Muscle layer of colon (tissue), 2 donors: ENCODE data around the gene MEAK7.
A peak's percentile ranks its signal among the peaks of the same experiment; 100 is the strongest.

Experiments used
- H3K27ac ChIP-seq: one replicate; pipeline ENCODE4 v1.7.0; 2013; ENCODE audit warnings: low read depth, mild to moderate bottlenecking, low read length, moderate library complexity
- H3K27me3 ChIP-seq, 2 donors: one replicate each; pipeline ENCODE4 v1.7.0; 2013; ENCODE audit warnings: low read length in 2 of 2, mild to moderate bottlenecking in 2 of 2; ENCODE audit not compliant: insufficient read depth in 2 of 2, control insufficient read depth in 1 of 2
- H3K36me3 ChIP-seq: one replicate; pipeline ENCODE4 v1.7.0; 2013; ENCODE audit warnings: mild to moderate bottlenecking, low read length; ENCODE audit not compliant: insufficient read depth
- H3K4me1 ChIP-seq: one replicate; pipeline ENCODE4 v1.7.0; 2013; ENCODE audit warnings: mild to moderate bottlenecking, low read length; ENCODE audit not compliant: insufficient read depth
- H3K4me3 ChIP-seq, 2 donors: one replicate each; pipeline ENCODE4 v1.7.0; 2013; ENCODE audit warnings: low read length in 2 of 2, low read depth in 1 of 2, mild to moderate bottlenecking in 1 of 2, moderate library complexity in 1 of 2
- H3K9ac ChIP-seq: one replicate; pipeline ENCODE4 v1.7.0; 2013; ENCODE audit warnings: low read length
- H3K9me3 ChIP-seq: one replicate; pipeline ENCODE4 v1.7.0; 2013; ENCODE audit warnings: mild to moderate bottlenecking, low read length
- donor health status: abdominal sarcoma.
- donor health status: Adenocarcinoma of cecum.

The MEAK7 gene

DNA sequence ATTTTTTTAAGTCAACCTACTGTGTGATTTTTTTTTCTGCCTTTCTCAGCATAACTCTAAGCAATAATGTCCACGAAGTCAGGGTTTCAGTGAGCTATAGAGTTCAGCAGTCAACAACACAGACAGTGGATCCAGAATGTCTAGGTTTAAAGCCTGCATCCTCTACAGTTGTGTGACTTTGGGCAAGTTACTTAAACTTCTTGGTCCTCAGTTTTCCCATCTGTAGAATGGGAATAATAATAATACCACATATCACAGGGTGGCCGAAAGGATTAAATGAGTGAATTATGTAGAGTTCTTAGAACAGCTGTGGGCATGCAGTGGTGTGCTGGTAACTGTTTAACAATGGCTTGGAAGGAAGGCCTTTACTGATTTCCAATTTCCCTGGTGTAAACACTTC is 38.8 kb upstream of the MEAK7 start:
- H3K9me3 ChIP-seq = no peaks in the 10 kb centered on the region
- H3K4me3 ChIP-seq = no peak overlapping the region
- H3K36me3 ChIP-seq = no peaks in the 10 kb centered on the region
- no peaks in the 10 kb centered on the region for H3K4me1 ChIP-seq
- H3K27ac ChIP-seq = no peak overlapping the region
- no peaks in the 10 kb centered on the region for H3K27me3 ChIP-seq
- no peak overlapping the region for H3K9ac ChIP-seq

DNA sequence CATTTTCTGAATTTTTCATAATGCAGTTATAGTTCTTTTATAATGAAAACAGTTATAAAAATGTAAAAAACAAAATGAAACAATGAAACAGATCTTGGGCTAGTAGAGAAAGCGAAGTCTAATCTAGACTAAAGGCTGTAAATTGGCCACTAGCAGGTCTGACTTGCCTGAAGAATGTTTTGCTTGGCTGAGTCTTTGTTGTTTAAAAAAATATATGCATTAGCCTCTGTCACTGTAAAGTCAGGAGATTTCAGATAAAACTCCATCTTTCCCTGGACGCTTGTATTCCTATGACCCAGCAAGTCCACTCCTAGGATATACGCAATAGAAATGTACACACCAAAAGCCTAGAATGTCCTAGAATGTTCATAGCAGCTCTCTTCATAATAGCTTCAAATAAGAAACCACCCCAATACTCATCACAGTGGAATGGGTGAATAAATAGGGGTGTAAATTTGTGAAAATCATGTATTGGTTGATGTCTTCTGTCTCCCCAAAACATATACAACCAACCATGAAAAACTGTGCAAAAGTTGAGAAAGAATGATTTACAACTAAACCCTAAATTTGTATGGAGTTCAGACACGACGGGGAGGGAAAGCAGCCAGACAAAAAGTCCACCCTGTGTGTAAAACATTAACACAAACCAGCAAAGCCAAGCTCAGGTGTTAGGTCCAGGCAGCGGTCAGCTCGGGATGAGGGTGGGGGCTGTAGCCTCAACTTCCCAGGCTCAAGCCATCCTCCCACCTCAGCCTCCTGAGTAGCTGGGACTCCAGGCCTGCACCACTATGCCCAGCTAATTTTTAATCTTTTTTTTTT is 37.7 kb upstream of the MEAK7 start:
- Histone ChIP-seq H3K4me3 (no peak overlapping the region), H3K9ac (no peak overlapping the region), H3K36me3 (no peaks in the 10 kb centered on the region), H3K27me3 (no peaks in the 10 kb centered on the region), H3K27ac (no peak overlapping the region), H3K9me3 (no peaks in the 10 kb centered on the region), H3K4me1 (no peaks in the 10 kb centered on the region)

DNA sequence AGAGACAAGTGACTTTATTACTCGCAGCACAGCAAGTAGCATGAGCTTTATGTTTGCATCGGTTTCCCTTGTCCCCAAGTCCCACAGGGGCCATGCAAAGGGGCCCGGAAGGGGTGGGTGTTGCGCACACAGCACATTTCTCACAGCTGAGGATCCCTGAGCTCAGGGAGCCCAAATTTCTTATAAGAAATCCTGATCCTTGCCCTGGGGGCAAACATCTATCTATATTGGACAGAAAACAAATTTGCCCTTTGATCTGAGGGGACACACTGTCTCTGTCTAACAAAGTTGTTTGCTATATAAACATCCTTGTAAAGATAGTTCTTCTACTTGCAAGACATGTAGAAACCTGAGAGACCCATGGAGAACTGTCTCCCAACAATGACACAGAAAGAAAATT is 35.7 kb upstream of the MEAK7 start:
- Histone ChIP-seq H3K4me1 (no peaks in the 10 kb centered on the region), H3K9ac (no peak overlapping the region), H3K27me3 (no peaks in the 10 kb centered on the region), H3K36me3 (no peaks in the 10 kb centered on the region), H3K27ac (no peak overlapping the region), H3K9me3 (no peaks in the 10 kb centered on the region), H3K4me3 (no peak overlapping the region)

DNA sequence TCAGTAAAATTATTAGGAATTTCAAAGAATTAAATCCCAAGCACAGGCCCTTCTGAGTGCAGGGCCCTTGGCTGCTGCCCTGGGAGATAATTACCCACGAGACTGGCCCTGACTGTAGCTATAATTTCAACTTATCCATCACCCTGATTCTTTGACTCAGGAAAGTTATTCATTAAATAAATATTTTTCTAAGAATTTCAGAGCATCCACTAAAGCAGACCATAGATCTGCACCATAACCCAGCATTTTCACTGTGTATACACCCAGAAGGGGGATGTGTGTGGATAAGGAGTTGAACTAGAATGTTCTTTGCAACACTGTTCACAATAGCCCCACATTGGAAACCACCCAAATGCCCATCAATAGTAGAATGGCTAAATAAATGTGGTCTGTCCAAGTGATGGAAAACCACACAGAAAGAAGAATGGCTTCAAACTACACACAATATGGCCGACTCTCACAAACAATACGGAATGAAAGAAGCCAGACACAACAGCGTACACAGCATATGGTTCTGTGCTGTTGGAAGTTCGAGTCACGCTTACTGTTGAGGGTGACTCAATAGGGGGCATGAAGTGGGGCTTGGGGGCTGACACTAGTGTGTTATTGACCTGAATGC is 33.9 kb upstream of the MEAK7 start:
- Histone ChIP-seq H3K9ac (no peak overlapping the region), H3K9me3 (no peaks in the 10 kb centered on the region), H3K27me3 (no peaks in the 10 kb centered on the region), H3K4me1 (no peaks in the 10 kb centered on the region), H3K36me3 (no peaks in the 10 kb centered on the region), H3K4me3 (no peak overlapping the region), H3K27ac (no peak overlapping the region)

DNA sequence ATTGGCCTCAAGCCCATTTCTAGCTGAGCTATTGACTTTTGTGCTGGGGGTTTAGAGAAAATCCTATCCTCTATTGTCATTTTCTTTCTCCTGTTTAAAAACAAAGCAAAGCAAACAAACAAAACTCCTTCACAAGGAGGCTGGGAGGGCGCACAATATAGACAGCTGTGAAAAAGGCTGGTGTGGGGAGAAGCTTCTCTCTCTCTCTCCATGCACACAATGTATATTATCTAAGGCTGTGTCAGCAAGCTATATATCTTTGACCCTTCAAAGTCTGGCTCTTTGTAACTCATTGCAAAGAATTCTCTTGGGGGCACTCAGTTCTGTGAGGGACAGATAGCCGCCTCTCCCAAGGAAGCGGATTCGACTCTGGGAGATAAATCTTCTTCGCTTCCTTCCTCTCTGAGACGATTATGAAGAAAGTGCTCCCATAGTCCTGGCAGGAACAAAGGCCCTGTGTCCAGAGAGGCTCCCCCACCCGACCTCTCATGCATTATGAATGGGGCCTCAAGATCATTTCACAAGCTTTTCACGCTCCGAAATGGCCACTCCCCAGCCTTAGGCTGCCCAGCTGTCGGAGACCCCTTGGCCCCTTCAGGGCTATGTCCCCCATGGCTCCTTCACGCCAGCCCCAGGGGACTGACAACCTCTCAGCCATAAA is 33.2 kb upstream of the MEAK7 start:
- peaks cover 7% of the 10 kb centered on the region for H3K4me1 ChIP-seq
- H3K9ac ChIP-seq = no peak overlapping the region
- no peaks in the 10 kb centered on the region for H3K9me3 ChIP-seq
- H3K27ac ChIP-seq = no peak overlapping the region
- H3K4me3 ChIP-seq = no peak overlapping the region
- H3K36me3 ChIP-seq = no peaks in the 10 kb centered on the region
- no peaks in the 10 kb centered on the region for H3K27me3 ChIP-seq

DNA sequence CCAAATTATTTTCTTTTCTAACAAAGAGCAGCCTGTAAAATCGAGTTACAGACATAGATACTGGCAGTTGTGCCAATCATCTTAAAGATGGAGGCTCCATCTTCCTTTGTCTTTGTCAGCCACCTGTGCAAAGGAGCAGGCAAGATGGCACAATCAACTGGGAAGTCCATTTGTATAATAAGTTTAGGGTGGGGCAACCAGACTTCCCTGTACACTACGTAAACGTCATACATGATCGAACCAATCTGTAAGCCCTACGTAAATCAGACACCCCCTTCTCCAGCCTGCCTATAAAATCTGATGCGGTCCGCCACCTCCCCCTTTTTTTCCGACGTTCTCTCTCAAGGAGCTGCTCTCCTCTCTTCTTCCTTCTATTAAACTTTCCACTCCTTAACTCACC is 31.4 kb upstream of the MEAK7 start:
- Histone ChIP-seq H3K9ac (no peak overlapping the region), H3K27ac (no peak overlapping the region), H3K4me1 (peaks cover 20% of the 10 kb centered on the region), H3K9me3 (no peaks in the 10 kb centered on the region), H3K36me3 (no peaks in the 10 kb centered on the region), H3K27me3 (no peaks in the 10 kb centered on the region), H3K4me3 (no peak overlapping the region)

DNA sequence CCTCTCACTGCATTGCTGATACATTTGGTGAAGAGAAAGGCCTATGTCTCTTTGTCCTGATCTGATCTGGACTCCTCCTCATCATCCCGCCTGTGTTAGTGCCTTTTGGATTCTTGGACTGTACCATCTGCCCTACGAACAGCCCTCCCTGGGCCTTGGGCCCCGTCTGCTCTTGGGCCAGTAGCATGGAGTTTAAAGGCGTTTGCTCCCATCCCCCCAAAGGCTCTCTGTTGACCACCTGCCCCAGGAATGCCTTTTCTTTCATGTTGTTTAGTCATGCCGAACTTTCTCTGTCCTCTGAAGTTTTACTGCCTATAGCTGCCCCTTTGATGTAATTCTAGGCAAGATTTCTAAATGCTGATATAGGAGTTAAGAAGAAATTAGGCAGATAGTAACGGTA is 30.9 kb upstream of the MEAK7 start:
- Histone ChIP-seq H3K27me3 (no peaks in the 10 kb centered on the region), H3K4me1 (peaks cover 20% of the 10 kb centered on the region), H3K9ac (no peak overlapping the region)

DNA sequence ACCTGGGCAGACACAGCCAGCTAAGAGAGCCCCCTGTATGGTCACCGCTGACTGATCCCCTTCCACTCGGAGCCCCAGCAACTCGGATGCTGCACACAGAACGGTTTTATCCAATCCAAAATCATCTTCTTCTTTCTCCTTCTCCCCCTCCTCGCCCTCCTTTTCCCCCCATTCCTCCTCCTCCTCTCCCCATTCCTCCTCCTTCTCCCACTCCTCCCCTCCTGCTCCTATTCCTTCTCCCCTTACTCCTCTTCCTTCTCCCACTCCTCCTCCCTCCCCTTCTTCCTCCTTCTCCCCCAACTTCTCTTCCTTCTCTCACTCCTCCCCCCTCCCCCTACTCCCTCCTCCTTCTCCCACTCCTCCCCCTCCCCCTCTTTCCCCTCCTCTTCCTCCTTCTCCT is 30.4 kb upstream of the MEAK7 start:
- no peak overlapping the region for H3K9ac ChIP-seq
- H3K4me3 ChIP-seq = no peak overlapping the region
- H3K36me3 ChIP-seq = no peaks in the 10 kb centered on the region
- no peaks in the 10 kb centered on the region for H3K9me3 ChIP-seq
- H3K4me1 ChIP-seq = peaks cover 20% of the 10 kb centered on the region
- H3K27ac ChIP-seq = no peak overlapping the region
- H3K27me3 ChIP-seq = no peaks in the 10 kb centered on the region

More for the DNA sequence above, 30.9 kb upstream of the MEAK7 start:
- H3K36me3 ChIP-seq = no peaks in the 10 kb centered on the region
- H3K9me3 ChIP-seq = no peaks in the 10 kb centered on the region
- H3K4me3 ChIP-seq = no peak overlapping the region
- no peak overlapping the region for H3K27ac ChIP-seq

DNA sequence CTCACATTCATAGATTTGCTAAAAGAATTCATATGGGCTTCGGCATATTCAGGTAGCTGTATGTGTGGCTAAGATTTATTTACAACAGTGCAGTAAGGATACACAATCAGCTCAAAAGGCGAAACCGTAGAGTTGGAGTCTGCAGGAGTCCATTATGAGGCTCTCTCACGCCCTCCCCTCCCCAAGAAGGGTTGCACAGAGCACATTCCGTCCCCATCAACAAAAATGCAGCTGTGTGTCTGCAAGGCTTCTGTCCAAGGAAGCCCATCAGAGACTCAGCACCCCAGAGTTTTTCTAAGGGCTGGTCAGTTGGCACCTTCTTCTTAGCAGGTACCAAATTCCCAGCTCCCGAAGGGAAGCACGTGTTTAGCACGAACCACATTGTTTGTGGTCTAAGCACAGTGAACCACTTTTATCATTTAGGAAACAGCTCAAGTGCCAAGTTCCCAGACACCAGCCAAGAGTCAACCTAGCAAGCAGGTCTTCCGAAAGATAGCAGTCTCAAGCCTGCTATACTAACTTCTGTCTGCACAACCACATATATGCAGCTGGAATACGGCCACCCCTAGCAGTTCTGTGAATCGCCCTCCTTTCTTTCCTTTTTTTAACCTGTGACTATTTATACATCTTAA is 28.5 kb upstream of the MEAK7 start:
- H3K9me3 ChIP-seq = no peaks in the 10 kb centered on the region
- H3K27ac ChIP-seq = peak overlapping the region; percentile 54
- H3K4me1 ChIP-seq = peaks cover 22% of the 10 kb centered on the region
- H3K36me3 ChIP-seq = no peaks in the 10 kb centered on the region
- no peak overlapping the region for H3K4me3 ChIP-seq
- no peak overlapping the region for H3K9ac ChIP-seq
- no peaks in the 10 kb centered on the region for H3K27me3 ChIP-seq

DNA sequence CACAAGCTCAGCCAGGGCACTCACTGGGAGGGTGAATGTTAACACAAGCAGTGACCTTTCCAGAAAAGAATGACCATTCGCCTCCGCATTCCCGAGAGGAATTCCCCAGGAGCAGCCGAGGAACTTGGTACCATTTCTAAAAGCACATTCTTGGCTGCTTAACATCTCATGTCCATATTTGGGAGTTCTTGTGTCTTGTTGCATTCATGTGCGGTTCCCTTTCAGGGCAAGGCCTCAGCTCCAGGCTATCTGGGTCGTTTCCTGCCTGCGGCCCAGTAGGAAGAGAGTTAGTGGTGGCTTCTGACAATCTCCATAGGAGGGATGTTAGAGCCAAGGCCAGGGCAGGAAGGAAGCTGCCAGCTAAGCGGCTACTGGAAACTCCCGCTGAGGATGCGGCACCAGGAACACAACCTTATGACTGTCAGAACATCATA is 27.8 kb upstream of the MEAK7 start:
- H3K9me3 ChIP-seq = no peaks in the 10 kb centered on the region
- H3K27ac ChIP-seq = peak overlapping the region; percentile 54
- peaks cover 27% of the 10 kb centered on the region for H3K4me1 ChIP-seq
- peak overlapping the region in 1 of 2 donors; percentile 18 for H3K4me3 ChIP-seq
- H3K27me3 ChIP-seq = no peaks in the 10 kb centered on the region
- no peak overlapping the region for H3K9ac ChIP-seq
- no peaks in the 10 kb centered on the region for H3K36me3 ChIP-seq

DNA sequence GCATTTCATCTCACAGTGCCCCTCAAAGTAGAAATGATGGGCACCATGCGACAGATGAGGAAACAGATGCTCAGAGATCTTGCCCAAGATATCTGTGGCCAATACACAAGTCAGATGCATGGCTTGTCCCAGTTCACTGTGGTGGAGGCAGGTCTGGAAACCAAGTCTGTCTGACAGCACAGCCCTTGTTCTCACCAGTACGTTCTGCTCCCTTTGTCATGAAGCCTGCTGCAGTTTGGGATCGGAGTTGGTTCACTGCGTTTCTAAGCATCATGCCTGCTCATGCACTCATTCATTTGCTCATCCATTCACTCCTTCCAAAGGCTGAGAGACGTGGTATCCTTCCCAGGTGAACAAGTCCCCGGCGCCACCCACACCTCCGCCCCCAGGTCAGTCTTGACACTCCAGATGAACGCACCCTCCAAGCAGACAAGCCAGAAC is 27.2 kb upstream of the MEAK7 start:
- no peak overlapping the region for H3K27ac ChIP-seq
- H3K36me3 ChIP-seq = no peaks in the 10 kb centered on the region
- no peaks in the 10 kb centered on the region for H3K9me3 ChIP-seq
- peaks cover 33% of the 10 kb centered on the region for H3K4me1 ChIP-seq
- peak overlapping the region in 1 of 2 donors; percentile 18 for H3K4me3 ChIP-seq
- no peak overlapping the region for H3K9ac ChIP-seq
- H3K27me3 ChIP-seq = no peaks in the 10 kb centered on the region
